Measurements from ENCODE around the gene TMEM91.

DNA sequence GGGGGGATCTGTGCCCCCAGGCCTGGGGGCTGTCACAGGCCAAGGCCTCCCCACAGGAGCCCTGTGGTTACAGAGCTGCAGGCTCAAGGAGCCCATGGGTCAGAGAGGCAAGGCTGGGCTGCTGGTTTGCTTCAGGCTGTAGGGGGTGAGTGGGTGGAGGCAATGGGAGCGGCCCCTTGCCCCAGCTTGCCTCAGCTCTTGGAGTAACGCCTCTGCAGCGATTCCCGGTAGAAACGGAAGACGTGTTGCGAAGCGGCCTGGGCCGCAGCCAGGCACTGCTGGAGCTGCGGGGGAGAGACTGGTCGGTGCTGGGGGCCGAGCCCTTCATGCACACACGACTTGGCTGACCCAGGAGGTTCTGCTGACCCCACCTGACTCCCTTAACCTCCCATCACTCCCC lies 10.1 kb downstream of the TMEM91 start:
- TF ChIP-seq, protein P1, sequence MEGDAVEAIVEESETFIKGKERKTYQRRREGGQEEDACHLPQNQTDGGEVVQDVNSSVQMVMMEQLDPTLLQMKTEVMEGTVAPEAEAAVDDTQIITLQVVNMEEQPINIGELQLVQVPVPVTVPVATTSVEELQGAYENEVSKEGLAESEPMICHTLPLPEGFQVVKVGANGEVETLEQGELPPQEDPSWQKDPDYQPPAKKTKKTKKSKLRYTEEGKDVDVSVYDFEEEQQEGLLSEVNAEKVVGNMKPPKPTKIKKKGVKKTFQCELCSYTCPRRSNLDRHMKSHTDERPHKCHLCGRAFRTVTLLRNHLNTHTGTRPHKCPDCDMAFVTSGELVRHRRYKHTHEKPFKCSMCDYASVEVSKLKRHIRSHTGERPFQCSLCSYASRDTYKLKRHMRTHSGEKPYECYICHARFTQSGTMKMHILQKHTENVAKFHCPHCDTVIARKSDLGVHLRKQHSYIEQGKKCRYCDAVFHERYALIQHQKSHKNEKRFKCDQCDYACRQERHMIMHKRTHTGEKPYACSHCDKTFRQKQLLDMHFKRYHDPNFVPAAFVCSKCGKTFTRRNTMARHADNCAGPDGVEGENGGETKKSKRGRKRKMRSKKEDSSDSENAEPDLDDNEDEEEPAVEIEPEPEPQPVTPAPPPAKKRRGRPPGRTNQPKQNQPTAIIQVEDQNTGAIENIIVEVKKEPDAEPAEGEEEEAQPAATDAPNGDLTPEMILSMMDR (conservative IDR thresholded peaks at IDR 0.05; ENCODE audit: low read length) = no peak
- no peak for TF ChIP-seq EZH2phosphoT487 (IDR thresholded peaks at IDR 0.05; ENCODE audit: borderline replicate concordance)

All from Loucy (cell line).